Measurements from ENCODE around the gene GPR18.

GRCh38 chr13:99218126-99218525 is 40.1 kb downstream of the GPR18 start:
- no peak for TF ChIP-seq CTCF (optimal IDR thresholded peaks at IDR 0.05 in 1 of 3, IDR thresholded peaks at IDR 0.05 in 1 of 3, conservative IDR thresholded peaks at IDR 0.05 in 1 of 3; ENCODE audit: extremely low read depth in 1 of 3, insufficient read depth in 2 of 3, low read length in 3 of 3)
- TF ChIP-seq EZH2 (IDR thresholded peaks at IDR 0.05; ENCODE audit: low read length): no peak

Measured in keratinocyte (primary cell).